ENCODE data around the gene MARK2.

DNA sequence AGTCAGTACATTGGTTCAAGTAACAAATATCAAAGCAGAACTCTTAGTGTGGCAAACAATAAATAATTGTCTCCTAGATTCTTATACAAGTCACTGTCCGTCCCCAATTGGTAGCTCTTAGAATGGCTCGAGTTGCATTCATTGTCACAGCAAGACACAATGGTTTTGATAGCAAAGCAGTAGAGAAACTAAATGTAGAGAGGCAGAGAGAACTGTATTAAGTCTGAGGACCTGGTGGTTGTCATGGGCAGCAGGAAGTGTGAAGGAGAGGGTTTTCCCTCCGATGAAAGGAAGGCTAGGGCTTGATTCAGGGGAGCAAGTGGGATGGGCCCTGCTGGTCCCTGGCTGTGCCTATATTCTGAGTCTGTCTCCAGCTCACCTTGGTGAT lies 41.5 kb downstream of the MARK2 start:
- TF ChIP-seq, protein P1, sequence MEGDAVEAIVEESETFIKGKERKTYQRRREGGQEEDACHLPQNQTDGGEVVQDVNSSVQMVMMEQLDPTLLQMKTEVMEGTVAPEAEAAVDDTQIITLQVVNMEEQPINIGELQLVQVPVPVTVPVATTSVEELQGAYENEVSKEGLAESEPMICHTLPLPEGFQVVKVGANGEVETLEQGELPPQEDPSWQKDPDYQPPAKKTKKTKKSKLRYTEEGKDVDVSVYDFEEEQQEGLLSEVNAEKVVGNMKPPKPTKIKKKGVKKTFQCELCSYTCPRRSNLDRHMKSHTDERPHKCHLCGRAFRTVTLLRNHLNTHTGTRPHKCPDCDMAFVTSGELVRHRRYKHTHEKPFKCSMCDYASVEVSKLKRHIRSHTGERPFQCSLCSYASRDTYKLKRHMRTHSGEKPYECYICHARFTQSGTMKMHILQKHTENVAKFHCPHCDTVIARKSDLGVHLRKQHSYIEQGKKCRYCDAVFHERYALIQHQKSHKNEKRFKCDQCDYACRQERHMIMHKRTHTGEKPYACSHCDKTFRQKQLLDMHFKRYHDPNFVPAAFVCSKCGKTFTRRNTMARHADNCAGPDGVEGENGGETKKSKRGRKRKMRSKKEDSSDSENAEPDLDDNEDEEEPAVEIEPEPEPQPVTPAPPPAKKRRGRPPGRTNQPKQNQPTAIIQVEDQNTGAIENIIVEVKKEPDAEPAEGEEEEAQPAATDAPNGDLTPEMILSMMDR (IDR thresholded peaks at IDR 0.05; ENCODE audit: low read depth, low read length, poor library complexity, severe bottlenecking), result no peak
- no peak for TF ChIP-seq EZH2phosphoT487 (IDR thresholded peaks at IDR 0.05; ENCODE audit: borderline replicate concordance, low read length)

Measured in DOHH2 (cell line).